IPS-NIHi11 (cell line): ENCODE data around the gene SKI.
A peak's percentile ranks its signal among the peaks of the same experiment; 100 is the strongest.

Source experiments
- DNase-seq: peaks from one replicate; pipeline ENCODE4 v3.0.0; 2012; ENCODE audit warnings: mixed read lengths, low spot score

Gene SKI

DNA sequence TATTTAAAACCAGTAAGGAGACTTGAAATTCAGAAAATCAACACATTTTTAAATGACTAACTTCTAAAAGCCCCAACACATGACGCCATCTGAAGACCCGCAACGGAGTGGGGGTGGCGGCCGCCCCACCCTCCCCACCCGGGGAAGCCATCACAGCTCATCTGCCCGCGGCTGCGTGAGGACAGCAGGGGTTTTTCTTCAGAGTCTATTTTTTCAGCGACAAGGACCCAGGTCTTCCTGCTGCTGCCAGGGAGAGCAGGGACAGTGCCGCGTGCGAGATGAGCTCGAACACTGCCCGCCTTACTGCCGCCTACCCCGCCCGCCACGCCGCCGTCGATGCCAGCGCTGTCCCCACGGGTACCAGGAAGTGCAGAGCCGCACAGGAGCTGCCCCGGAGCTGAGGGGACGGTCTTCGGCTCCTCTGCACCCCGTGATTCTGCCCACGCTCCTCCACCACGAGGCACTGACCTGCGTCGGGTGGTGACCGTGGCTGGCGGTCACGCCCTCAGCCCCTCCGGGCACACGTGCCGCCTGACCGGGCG lies 79.0 kb downstream of the SKI start:
- DNase-seq, result no peak

DNA sequence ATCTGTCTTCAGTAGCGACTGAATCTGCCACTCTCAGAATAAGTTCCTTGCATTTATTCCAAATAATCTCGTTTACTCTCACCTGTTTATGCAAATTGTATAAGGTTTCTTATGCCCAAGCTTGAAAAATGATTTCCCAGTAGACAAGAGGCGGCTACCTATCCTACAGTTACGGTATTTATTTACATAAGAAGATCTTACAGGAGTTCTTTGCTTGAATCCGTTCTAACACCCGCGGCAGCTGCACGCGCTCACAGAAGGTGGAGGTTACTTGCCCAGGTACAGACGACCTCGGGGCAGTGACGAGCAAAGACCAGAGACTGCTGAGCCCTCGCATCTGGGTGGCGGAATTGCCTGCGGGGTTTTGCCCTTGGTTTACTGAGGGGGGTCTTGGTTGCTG lies 79.9 kb downstream of the SKI start:
- no peak for DNase-seq

DNA sequence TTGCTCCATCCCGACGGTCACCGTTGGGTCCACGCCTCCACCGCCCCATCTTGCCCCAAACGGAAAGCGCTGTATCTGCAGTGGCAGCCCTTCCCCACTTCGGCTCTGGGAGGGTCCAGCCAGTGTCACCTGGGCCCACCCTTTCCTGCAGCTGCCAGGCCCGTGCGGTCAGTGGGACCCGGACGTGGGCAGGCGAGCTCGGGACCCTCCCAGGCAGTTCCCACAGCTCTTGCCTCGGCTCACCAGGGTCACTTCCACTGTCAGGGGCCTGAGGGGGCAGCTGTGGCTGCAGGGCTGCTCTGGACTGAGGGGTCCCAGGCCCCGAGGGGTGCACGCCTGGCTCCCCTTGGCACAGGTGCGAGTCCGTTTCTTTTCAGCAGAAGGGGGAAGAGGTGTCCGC lies 80.7 kb downstream of the SKI start:
- no peak for DNase-seq

DNA sequence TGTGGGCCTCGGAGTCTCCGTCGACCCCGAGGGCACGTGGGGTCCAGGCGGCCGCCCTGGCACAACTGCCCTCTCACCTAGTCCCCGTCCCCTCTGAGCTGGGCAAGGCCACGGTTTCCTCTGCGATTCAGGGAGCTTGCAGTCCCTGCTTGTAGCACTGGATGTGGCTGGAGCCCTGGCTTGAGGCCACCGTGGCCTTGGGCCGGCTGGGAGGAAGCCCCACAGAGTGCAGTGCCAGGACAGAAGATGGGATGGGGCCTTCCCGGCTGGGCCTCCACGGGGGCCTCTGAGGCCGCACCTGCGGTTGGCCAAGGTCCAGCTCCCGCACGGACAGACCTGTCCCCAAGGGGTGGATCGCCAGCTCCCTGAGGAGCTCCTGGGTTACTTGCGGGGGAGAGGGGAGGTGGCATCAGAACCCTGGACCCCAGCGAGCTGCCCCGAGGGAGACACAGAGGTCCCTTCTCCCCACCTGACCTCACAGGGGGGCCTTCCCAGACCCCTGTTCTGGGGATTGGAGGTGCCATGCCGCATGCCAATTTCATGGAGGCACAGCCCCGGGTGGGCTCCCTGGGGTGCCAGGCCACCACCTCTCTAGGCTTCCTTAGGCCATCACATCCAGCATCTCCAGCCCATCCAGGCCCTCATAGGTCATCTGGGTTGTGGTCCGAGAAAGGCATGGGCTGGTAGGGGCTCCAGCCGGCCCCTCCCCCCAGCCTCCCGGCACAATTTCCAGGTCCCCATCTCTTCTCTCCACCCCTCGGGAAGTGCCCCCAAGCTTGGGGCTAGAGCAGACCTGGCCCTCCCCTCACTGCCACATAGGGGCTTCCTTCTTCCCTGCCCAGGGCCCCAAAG lies 82.4 kb downstream of the SKI start:
- no peak for DNase-seq

DNA sequence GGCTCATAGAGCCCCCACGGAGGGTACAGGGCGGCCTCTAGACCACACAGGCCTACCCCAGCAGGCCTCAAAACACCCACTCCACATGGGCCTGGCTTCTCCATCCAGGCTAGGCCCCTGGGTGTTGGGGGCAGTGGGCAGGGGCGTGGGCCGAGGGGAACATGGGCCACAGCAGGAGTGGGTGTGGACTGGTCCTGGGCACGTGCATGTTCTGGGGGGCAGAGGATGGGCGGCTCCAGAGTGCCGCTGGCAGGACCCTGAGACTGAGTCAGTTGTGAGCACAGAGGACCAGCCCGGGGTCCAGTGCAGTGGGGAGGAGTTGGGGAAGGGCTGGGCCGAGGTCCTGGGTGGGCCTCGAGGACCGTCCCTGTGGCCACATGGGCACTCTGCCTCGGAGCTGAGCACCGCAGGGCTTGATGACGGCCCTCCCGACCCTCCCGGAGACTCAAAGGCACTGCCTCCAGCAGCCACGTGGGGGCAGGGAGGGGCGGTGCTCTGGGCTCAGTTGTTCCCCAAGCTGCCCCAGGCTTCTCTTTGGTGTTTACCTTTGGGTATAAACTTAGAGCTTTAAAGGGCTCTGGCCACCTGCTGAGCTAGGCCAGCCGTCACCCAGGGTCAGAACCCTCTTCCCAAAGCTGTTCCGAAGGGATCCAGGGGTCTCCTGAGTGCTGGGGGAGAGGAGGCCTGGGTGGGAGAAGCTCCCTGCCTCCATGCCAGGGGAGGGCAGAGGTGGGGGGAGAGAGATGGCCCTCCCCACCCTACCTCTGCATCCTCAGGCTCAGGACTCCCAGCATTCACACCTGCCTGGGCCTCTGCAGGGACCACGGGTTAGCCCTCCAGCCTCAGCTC lies 83.3 kb downstream of the SKI start:
- peak; percentile 84 for DNase-seq

DNA sequence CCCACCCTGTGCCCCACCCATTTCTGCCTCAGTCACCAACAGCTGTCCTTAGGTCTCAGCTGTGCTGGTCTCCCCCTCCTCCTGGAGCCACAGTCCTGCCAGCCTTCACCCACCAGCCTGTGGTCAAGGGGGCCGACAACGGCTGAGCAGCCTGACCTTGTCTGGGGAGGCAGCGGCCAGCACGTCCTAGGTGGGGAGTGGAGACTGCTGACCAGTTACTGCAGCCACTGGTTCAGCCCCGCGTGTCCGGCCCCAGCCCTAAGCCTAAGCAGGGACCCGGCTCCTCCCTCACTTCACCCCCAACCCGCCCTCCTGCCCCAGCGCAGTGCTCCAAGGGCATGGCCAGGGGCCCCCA lies 84.0 kb downstream of the SKI start:
- no peak for DNase-seq

DNA sequence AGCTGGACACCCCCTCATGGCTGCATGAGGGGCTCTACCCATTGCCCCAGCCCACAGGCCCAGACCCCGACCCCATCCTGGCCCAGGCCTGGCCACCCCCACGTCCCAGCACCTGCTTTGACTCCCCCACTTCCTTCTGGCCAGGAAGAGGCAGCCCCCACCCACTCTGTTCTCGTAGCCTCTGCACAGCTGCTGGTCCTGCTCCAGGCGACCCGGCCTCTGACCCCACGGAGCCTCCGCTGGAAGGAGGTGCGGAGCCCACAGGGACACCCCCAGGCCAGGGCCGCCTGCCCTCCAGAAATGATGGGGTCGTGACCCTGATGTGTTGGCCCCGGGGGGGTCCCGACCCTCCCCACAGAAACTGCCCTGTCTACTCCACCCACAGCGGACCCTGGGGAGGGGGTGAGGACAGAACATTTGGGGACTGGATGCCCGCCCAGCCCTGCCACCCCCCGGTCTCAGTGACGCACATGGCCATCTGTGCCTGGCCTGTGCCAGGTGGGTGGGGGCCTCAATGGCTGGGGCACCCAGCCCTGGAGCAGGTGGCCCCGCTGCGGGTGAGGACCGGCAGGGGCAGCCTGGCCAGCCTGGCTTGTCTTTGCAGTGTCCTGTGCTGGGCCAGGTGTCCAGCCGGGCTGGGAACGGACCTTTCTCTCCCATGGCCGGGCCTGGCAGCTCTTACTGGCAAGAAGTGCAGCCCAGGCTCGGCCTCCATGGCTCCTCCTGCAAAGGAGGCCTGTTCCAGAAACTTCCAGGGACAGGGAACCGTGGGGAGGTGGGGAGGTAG lies 84.6 kb downstream of the SKI start:
- DNase-seq, result no peak

DNA sequence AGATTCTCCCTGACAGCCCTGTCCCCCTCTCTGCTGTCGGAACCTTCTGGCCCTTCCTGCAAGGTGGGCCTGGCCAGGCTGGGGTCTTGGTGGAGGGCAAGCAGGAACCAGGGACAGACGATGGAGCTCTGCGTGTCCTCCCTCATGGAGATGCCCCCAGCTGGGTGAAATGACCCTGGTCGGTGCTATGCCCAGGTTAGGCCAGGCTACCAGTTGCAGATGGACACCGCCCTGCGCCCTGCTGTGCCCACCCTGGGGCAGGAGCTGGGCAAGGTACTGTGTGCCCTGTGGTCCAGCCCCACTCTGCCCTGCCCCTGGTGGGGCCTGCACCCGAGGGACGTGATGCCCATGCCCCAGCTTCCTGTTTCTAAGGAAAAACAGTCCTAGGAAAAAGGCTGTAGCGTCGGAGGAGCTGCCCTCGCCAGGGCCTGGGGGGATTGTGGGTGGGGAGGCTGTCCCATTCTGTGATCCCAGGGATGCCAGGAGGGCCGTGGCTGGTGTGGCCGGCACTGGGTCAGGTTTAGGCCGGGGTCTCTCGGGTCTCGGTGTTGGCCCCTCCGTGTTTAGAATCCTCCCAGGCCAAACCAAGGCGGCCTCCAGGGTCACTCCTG lies 85.6 kb downstream of the SKI start:
- no peak for DNase-seq

DNA sequence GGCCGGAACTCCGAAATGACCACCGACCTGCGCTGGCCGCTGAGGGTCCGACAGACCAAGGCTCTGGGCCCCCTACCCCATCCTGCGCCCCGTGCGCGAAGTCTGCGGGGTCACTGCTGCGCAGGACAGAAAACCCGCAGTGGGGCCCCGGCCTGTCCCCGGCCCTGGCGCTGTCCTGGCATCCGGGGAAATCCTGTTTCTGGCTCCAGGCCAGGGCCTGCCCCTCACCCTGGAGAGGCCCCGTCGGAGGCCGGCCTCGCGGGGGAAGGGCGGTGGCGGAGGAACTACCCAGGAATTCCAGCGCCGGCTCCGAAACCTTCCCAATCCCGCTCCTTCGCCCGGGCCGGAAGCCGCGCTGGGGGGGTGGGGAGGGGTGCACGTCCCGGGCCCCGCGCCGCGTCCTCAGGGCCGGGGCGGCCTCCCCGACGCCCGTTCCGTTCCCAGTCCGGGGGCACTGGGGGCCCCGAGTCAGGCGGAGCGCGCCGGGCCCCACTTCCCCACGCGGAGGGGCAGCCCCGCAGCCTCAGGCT lies 86.2 kb downstream of the SKI start:
- peak; percentile 89 for DNase-seq

DNA sequence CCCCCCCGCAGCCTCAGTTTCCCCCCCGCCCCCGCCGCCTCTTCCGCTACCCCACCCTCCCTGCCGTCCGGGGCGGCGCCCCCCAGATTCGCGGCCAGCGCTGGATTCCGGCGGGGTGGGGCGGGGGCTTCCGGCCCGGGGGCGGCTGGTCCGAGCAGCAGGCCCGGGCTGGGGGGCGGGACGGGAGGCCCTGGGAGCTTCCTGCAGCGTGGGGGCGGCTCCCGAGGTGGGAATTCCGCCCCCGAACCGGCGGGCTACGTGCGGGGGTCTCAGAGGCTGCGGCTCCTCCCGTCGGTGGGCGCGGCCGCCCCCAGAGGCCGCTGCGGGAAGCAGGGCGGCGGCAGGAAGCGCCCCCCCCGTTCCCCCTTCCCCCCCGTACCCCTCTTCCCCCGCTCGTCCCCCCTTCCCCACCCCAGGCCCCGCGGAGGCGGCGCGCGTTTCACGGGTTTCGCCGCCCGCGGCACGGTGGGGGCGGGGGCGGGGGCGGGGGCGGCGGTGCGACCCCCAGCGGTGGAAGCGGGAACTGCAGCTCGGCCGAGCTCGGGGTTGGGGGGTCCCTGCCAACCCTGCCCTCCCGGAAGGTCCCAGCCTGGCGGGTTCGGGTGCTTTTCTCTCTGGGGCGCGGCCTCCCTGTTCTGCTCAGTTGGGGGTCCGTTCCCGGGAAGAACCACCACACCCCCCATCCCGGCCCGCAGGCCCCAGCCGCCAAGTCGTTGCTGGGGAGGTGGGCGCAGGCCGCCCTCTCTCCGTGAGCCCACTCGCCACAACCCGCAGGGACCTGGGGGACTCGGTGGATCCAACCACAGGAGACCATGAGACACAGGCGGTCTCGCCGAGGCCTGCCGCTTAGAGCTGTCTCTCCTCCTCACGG lies 86.9 kb downstream of the SKI start:
- DNase-seq, result peak; percentile 94

DNA sequence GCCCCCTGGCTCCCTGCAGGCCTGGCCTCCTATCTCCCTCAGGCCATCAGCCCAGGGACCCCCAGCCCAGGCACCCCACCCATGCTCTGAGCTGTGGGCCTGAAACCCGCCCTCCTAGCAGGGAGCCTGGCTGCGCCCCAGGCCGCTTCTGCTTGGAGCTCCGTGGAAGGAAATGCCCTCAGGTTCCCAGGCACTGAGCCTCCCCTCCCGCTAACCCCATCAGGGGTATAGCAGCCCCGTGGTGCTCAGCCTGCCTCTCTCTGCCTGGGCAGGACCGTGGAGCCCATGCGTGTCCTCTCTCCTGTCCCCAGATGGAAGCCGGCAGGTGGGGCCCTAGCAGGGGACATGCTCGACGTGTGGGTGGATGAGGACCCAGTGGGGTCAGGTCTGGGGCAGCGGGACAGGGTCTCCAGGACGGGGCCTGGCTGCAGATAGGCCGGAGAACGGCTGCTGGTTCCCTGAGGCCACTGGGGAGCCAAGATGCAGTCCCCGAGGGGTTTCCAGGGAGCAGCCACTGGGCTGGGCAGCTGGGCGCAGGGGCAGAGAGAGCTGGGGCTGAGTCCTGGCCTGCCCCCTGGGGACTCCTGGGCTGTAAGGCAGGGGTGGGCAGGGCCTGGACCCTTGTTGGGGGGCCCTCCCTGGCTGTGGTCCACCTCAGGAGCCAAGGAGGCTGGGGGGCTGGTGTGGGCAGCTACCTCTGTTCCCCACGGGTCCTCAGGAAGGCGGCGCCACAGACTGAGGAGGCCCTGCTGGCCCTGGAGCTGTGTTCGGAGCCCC lies 87.7 kb downstream of the SKI start:
- no peak for DNase-seq

DNA sequence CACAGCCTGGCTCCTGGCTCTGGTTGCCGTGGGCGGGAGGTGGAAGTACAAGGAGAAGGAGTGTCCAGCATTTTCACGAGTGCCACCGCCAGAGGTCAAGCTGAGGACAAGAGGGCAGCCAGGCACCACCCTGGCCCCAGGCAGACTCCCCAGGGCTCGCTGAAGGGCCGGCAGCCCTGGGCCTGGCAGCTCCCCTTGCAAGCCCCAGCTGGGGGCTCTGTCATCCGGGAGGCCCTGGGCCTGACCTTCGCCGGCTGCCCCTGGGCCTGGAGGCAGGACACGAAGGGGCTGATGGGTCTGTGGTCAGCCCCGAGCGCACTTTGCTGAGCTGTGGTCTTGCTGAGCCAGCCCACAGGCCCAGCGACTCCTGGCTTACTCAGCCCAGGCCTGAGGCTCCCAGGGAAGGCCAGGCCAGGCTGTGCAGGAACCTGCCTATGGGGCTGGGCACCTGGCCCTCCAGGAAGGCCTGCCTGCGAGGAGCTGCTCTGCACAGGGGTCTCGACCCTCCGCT lies 88.4 kb downstream of the SKI start:
- DNase-seq, result no peak

DNA sequence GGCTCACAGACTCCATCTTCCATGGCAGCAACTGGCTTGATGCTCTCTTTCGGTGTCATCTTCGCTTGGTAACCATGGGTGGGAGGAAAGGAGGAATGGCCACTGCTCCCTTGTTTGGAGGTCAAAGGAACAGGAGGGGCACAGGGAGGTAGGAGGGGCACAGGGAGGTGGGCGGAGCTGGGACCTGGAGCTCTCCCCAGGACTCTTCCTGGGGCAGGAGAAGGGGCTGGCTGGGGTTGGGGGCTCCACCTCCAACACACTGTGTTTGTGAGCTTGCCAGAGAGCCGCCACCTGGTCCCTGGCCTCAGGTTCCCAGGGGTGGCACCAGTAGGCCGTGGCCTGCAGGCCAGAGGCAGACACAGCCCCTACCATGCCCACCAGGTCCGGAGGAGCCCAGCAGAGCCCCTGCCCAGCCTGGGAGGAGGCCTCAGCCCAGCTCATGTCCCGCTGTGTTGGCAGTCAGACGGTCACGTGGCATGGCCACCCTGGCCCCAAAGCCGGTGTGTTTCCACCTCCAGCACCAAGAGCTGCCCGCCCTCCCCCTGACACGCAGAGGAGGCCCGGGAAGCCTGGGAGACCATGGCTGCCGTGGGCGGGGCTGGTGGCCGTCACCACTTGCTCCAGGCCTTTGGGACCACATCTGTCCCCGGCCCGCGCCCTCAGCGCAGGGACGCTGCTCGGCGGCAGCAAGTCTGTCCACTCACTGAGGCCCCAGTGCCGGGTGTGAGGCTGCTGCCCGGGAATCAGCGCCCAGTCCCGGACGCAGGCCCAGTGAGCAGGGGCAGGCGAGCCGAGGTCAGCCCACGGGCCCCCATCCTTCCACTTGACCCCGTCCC lies 89.3 kb downstream of the SKI start:
- no peak for DNase-seq

DNA sequence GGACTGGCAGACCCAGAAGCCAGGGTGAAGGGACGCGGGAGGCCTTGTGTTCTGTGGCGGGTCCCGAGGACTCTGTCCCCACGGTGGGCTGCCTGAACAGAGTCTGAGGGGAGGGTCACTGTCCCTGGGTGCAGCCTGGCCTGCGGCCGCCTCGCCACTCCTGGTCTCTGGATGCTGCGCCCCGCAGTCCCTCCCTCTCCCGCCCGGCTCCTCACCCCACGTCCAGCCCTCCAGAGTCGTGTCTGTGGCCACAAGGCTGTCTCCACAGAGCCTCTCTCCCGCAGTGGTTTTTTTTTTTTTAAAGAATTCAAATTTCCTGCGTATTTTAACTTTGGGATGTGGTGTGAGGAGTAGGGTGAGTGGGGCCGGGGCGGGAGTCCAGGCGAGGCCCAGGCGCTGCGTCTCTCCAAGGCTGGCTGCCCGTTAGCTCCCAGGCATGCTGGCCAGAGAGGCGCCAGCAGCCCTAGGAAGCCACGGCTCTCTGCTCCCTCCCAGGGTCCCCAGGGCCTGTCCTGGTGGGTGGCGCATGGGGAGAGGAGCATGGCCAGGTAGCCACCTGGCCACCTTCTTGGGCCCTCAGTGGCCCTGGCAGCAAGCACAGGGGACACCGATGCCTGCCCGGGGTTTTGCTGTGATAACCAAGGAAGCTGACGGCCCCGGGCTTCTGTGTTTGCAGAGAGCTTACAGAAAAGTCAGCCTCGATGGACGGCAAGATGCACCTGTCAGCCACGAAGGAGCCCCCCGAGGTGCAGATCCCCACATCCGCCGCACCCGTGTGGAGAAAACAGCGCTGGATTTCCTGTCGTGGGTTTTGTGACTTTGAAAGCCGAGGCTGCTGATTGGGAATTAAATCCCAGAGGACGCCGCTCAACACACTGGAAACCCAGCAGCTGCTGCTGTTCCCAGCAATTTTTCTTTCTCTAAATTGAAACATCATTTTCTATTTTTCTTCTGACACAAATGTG lies 90.5 kb downstream of the SKI start:
- no peak for DNase-seq

DNA sequence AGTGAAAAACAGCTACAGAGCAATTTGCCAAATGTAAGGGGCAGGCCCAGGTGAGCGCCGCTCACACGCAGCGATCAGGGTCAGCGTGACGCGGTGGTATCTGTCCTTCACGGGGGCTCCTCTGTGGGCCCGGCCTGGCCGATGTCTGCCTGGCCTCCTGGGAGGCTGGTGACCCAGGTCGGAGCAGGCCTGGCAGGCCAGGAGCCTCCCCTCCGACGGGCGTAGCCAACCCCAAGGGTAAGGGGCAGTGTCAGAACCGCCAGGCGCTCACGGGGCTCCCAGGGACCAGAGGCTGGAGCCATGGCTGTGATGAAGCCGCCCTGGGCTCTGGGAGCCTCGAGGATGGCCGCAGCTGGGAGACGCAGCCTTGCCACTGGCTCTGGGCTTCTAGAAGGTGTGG lies 91.2 kb downstream of the SKI start:
- no peak for DNase-seq

DNA sequence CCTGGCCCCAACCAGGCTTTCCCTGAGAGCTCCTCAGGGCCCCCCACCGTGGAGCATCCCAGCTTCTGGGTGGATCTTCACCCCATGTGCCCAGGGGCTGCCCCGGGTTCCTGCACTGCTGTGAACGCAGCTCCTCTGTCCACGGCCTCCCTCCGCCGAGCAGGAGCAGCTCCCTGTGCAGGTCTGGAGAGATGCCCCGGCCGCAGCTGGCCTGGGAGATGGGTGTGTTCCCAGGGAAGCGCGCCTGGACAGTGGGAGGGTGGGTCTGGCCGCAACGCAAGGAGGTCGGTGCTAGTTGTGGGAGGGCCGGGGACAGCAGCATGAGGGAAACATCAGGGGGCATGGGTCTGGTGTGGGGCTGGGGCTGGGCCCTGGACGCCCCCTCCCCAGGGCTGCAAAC lies 91.9 kb downstream of the SKI start:
- no peak for DNase-seq
